Neural crest cell (in vitro differentiated cells): Measurements from ENCODE around the gene PIAS1. TPM values are rescaled to one million over a fixed set of nuclear protein-coding genes. Genes with fewer than 3 reads are reported as not detected.

Experiments
- DNase-seq: peaks from one replicate; pipeline ENCODE4 v3.0.0; 2021; ENCODE audit warnings: low read depth, mixed read lengths, low spot score
- H3K27ac Mint-ChIP-seq: one replicate; pipeline ENCODE4 v1.8.0; 2021; ENCODE audit warnings: mild to moderate bottlenecking, mixed read lengths; ENCODE audit not compliant: unreplicated experiment
- H3K27me3 Mint-ChIP-seq: 2 replicates; pipeline ENCODE4 v1.8.0; 2021; ENCODE audit warnings: low read depth, mild to moderate bottlenecking, mixed read lengths
- H3K36me3 Mint-ChIP-seq: 2 replicates; pipeline ENCODE4 v1.8.0; 2021; ENCODE audit warnings: low read depth, mild to moderate bottlenecking, mixed read lengths
- H3K4me1 Mint-ChIP-seq: 2 replicates; pipeline ENCODE4 v1.8.0; 2021; ENCODE audit warnings: mixed read lengths
- H3K4me3 Mint-ChIP-seq: one replicate; pipeline ENCODE4 v1.8.0; 2021; ENCODE audit warnings: mild to moderate bottlenecking, mixed read lengths
- H3K9me3 Mint-ChIP-seq: 2 replicates; pipeline ENCODE4 v1.8.0; 2021; ENCODE audit warnings: mixed read lengths
- total RNA-seq: library from RNA; stranded (reverse); gene quantifications from 2 replicates; pipeline ENCODE4 v1.2.1, GENCODE V29; 2021
- TF ChIP-seq, protein P1 (sequence below): fragments of 200-600 bp; sonication (generic); conservative IDR thresholded peaks from 2 replicates; pipeline ENCODE4 v1.5.0; 2021; ENCODE audit warnings: antibody characterized with exemption, mild to moderate bottlenecking

The PIAS1 gene
- total RNA-seq, 1 donor from 2014 or later: 41.3 TPM

DNA sequence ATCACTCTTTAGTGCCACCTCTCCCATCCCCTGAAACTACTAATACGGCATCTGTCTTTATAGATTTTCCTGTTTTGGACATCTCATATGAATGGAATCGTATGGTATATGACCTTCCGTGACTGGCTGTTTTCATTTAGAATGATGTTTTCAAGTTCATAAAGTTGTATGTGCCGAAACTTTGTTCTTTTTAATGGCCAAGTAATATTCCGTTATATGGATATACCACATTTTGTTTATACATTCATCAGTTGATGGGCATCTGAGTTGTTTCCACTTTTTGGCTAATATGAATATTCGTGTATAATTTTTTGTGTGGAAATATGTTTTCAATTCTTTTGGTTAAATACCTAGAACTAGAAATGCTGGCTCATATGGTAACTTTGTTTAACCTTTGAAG lies 49.5 kb downstream of the PIAS1 start:
- H3K36me3 Mint-ChIP-seq: peaks cover 24% of the 10 kb centered on the region

DNA sequence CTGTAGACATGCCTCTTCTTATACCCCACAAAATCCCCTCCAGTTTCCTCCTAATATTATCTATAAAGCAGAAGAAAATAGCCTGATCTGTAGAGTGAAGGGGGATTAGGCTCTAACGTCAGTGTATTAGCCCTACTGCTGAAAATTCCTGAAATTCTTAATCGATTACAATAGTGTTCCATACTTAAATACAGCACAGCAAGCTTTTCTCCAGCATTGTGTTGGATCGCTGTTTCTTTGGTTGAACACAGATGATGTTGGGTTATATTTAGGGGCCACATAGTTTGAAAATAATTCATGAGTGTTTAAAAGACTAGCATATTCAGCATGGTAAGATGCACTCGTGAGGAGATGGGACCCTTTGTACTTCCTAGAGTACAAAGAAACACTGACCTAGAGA lies 52.5 kb downstream of the PIAS1 start:
- Mint-ChIP-seq H3K4me1 (peaks cover 9% of the 10 kb centered on the region), H3K9me3 (peaks cover 5% of the 10 kb centered on the region), H3K4me3 (no peak overlapping the region), H3K27me3 (no peaks in the 10 kb centered on the region), H3K27ac (no peak overlapping the region), H3K36me3 (peaks cover 27% of the 10 kb centered on the region)
- TF ChIP-seq, protein P1, sequence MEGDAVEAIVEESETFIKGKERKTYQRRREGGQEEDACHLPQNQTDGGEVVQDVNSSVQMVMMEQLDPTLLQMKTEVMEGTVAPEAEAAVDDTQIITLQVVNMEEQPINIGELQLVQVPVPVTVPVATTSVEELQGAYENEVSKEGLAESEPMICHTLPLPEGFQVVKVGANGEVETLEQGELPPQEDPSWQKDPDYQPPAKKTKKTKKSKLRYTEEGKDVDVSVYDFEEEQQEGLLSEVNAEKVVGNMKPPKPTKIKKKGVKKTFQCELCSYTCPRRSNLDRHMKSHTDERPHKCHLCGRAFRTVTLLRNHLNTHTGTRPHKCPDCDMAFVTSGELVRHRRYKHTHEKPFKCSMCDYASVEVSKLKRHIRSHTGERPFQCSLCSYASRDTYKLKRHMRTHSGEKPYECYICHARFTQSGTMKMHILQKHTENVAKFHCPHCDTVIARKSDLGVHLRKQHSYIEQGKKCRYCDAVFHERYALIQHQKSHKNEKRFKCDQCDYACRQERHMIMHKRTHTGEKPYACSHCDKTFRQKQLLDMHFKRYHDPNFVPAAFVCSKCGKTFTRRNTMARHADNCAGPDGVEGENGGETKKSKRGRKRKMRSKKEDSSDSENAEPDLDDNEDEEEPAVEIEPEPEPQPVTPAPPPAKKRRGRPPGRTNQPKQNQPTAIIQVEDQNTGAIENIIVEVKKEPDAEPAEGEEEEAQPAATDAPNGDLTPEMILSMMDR: no peak
- DNase-seq: no peak

More for the DNA sequence above, 49.5 kb downstream of the PIAS1 start:
- DNase-seq: no peak
- H3K27ac Mint-ChIP-seq: no peak overlapping the region
- no peaks in the 10 kb centered on the region for H3K27me3 Mint-ChIP-seq
- TF ChIP-seq, protein P1: no peak
- H3K4me1 Mint-ChIP-seq: peaks cover 9% of the 10 kb centered on the region
- H3K4me3 Mint-ChIP-seq: no peak overlapping the region
- peaks cover 5% of the 10 kb centered on the region for H3K9me3 Mint-ChIP-seq

DNA sequence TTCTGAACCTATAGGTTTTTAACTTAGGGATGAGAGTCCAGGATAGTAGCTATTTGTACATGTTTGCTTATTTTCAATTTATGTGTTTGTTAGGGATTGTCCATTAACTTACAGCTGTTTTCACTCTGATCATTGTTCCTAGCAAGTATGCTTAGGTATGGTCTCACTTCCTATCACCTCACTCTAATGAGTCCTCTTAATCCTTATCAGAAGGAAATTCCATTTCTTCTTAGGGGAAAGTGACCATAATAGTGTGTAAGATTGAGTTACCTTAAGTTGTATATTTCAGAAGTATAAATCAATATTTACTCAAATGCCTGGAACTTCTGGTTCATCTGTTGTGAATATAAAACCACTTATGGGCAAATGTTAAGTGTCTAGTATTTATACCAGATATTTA lies 53.0 kb downstream of the PIAS1 start:
- DNase-seq: no peak
- no peak overlapping the region for H3K4me3 Mint-ChIP-seq
- TF ChIP-seq, protein P1: no peak
- no peak overlapping the region for H3K27ac Mint-ChIP-seq
- H3K9me3 Mint-ChIP-seq: peaks cover 5% of the 10 kb centered on the region
- H3K36me3 Mint-ChIP-seq: peaks cover 27% of the 10 kb centered on the region
- no peaks in the 10 kb centered on the region for H3K27me3 Mint-ChIP-seq
- H3K4me1 Mint-ChIP-seq: peaks cover 9% of the 10 kb centered on the region

DNA sequence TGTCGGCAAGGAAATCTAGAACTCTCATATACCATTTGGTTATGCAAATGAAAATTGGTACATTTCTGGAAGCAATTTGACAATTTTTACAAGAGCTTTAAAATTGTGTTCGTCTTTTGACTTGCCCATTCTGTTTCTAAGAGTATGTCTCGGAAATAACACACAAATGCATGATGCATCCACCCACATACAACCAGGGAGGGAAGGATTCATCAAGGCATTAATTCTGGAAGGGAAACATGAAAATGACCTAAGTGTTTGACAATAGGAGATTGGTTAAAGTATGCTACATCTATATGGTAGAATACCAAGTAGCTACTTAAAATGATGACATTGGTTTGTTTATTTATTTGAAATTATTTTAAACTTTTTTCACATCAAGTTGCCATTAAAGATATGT lies 58.6 kb downstream of the PIAS1 start:
- Mint-ChIP-seq H3K27ac (no peak overlapping the region), H3K9me3 (no peaks in the 10 kb centered on the region), H3K27me3 (no peaks in the 10 kb centered on the region), H3K4me1 (no peaks in the 10 kb centered on the region), H3K4me3 (no peak overlapping the region), H3K36me3 (peaks cover 13% of the 10 kb centered on the region)
- no peak for DNase-seq
- TF ChIP-seq, protein P1: no peak

DNA sequence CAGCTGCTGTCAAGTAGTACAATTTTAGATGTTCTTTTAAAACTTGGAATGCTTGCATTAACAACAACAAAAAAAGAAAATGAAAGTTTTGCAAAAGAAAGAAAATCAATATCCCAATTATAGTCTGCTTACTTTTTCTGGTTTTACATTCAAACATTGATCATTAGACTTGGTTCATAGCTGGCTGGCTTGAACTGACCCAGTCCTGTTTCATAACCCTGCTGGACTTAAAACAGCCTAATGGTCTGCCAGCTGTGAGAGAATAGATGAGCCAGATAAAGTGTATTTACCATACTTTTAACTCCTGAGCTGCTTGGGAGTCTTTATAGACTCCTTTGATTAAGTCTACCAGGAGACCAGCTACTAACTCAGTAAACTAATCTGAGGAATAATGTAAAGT lies 59.2 kb downstream of the PIAS1 start:
- H3K4me1 Mint-ChIP-seq: no peaks in the 10 kb centered on the region
- no peaks in the 10 kb centered on the region for H3K27me3 Mint-ChIP-seq
- no peak overlapping the region for H3K4me3 Mint-ChIP-seq
- peaks cover 10% of the 10 kb centered on the region for H3K36me3 Mint-ChIP-seq
- H3K27ac Mint-ChIP-seq: no peak overlapping the region
- no peaks in the 10 kb centered on the region for H3K9me3 Mint-ChIP-seq
- TF ChIP-seq, protein P1: no peak
- no peak for DNase-seq

DNA sequence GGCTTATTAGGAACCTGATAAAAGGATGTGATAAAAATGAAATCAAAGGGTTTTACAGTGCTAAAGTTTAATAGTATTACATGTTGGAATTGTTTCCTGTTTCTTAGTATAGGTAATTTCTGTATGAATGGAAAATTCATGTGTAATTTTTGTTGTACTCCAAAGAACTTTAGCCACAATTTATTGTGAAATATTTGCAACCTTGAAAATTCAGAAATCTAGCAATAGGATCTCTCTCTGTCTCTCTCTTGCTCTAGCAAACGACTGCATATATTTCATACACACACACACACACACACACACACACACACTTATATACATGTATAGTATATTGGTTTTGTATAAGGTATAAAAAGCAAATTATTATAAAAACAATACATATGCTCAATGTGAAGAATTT lies 59.6 kb downstream of the PIAS1 start:
- no peaks in the 10 kb centered on the region for H3K9me3 Mint-ChIP-seq
- DNase-seq: no peak
- no peaks in the 10 kb centered on the region for H3K27me3 Mint-ChIP-seq
- H3K4me1 Mint-ChIP-seq: no peaks in the 10 kb centered on the region
- H3K27ac Mint-ChIP-seq: no peak overlapping the region
- TF ChIP-seq, protein P1: no peak
- H3K36me3 Mint-ChIP-seq: peaks cover 8% of the 10 kb centered on the region
- H3K4me3 Mint-ChIP-seq: no peak overlapping the region
